HG02763 (cell line): ENCODE data around the gene UGT1A7.
"Not testable (repeated sequence)": the region's sequence is repeated elsewhere in the genome, so short reads cannot be mapped to it uniquely, and the experiment has no call there.

Experiments used
- ATAC-seq: cut with Tn5 transposase; IDR thresholded peaks from one replicate; pipeline ENCODE4 v1.9.1; 2021; ENCODE audit warnings: mild to moderate bottlenecking, moderate library complexity; ENCODE audit not compliant: unreplicated experiment

The UGT1A7 gene

GRCh38 chr2:233681521-233682099, at the start of gene UGT1A7:
TSS of gene UGT1A7 (plus strand) at chr2:233681901. CDS start at chr2:233681938, 37 bp downstream.
- no peak for ATAC-seq

- not testable (repeated sequence) for ATAC-seq
These were observed 45.4 kb upstream of the UGT1A7 start, which contains the start of gene UGT1A10 for GRCh38 chr2:233636306-233636705. TSS of gene UGT1A10 (plus strand) at chr2:233636448. CDS start at chr2:233636523, 75 bp downstream.

- no peak for ATAC-seq
These were observed 42.9 kb upstream of the UGT1A7 start for GRCh38 chr2:233638836-233639235.

GRCh38 chr2:233639860-233640259, 41.8 kb upstream of the UGT1A7 start:
- ATAC-seq, result no peak

- no peak for ATAC-seq
These were observed 38.6 kb upstream of the UGT1A7 start for GRCh38 chr2:233643128-233643527.

- not testable (repeated sequence) for ATAC-seq
These were observed 35.7 kb upstream of the UGT1A7 start for GRCh38 chr2:233646033-233646432.

GRCh38 chr2:233650981-233651380, 30.7 kb upstream of the UGT1A7 start:
- ATAC-seq, result no peak

GRCh38 chr2:233651430-233651829, 30.3 kb upstream of the UGT1A7 start:
- no peak for ATAC-seq

- ATAC-seq, result no peak
These were observed 27.2 kb upstream of the UGT1A7 start for GRCh38 chr2:233654501-233654900.

GRCh38 chr2:233655043-233655442, 26.7 kb upstream of the UGT1A7 start:
- ATAC-seq, result no peak

- not testable (repeated sequence) for ATAC-seq
These were observed 25.8 kb upstream of the UGT1A7 start for GRCh38 chr2:233655943-233656342.

GRCh38 chr2:233656443-233656842, 25.3 kb upstream of the UGT1A7 start:
- no peak for ATAC-seq

- no peak for ATAC-seq
These were observed 23.1 kb upstream of the UGT1A7 start for GRCh38 chr2:233658610-233659009.

GRCh38 chr2:233663911-233664310, 17.8 kb upstream of the UGT1A7 start:
- no peak for ATAC-seq

- no peak for ATAC-seq
These were observed 13.0 kb upstream of the UGT1A7 start for GRCh38 chr2:233668605-233669260.

- no peak for ATAC-seq
These were observed 10.2 kb upstream of the UGT1A7 start, which contains the start of gene UGT1A9 for GRCh38 chr2:233671290-233672161. TSS of gene UGT1A9 (plus strand) at chr2:233671898. CDS start at chr2:233671935, 37 bp downstream.

- no peak for ATAC-seq
These were observed 8.8 kb upstream of the UGT1A7 start for GRCh38 chr2:233672886-233673285.

- ATAC-seq, result no peak
These were observed 7.8 kb upstream of the UGT1A7 start for GRCh38 chr2:233673896-233674295.

GRCh38 chr2:233674314-233674713, 7.4 kb upstream of the UGT1A7 start:
- no peak for ATAC-seq

GRCh38 chr2:233674995-233675394, 6.7 kb upstream of the UGT1A7 start:
- ATAC-seq, result no peak

- ATAC-seq, result no peak
These were observed 5.7 kb upstream of the UGT1A7 start for GRCh38 chr2:233676046-233676445.
